Subcutaneous adipose tissue (tissue), 4 donors: Measurements from ENCODE around the gene AGBL4. TPM values are rescaled to one million over a fixed set of nuclear protein-coding genes. Genes with fewer than 3 reads are reported as not detected.

Source experiments
- total RNA-seq, 4 donors: library from RNA; depleted of rRNA; stranded (reverse); fragments of >200 nt; gene quantifications; one replicate each; pipeline ENCODE4 v1.1.0, GENCODE V29; 2016
- TF ChIP-seq, protein P1 (sequence below): fragments of 450-650 bp; IDR thresholded peaks from one replicate; pipeline ENCODE4 v1.5.1; 2016; ENCODE audit warnings: low read depth, mild to moderate bottlenecking, control low read depth, antibody characterized with exemption, moderate library complexity

Gene AGBL4
- total RNA-seq, 4 donors from 2014 or later: 0.16 to 3.6 (median 0.59) TPM

DNA sequence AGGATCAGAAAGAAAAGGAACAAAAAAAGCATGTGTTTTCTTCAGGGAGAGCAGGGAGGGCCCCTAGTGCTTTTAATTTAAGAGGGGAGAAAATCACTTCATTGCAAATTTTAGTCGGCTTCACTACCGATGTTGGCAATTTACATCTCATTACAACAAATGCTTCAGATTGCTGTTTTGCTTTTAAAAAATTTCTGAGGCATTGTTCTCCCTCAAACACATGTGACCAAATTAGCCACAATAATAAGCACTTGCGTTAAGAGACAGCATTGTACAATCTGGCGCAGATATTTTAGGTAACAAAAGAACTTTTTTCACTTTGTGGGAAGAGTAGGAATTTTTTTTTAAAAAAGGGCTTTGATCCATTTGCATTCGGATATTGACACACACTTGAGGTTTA is 1276.8 kb downstream of the AGBL4 start:
- TF ChIP-seq, protein P1, sequence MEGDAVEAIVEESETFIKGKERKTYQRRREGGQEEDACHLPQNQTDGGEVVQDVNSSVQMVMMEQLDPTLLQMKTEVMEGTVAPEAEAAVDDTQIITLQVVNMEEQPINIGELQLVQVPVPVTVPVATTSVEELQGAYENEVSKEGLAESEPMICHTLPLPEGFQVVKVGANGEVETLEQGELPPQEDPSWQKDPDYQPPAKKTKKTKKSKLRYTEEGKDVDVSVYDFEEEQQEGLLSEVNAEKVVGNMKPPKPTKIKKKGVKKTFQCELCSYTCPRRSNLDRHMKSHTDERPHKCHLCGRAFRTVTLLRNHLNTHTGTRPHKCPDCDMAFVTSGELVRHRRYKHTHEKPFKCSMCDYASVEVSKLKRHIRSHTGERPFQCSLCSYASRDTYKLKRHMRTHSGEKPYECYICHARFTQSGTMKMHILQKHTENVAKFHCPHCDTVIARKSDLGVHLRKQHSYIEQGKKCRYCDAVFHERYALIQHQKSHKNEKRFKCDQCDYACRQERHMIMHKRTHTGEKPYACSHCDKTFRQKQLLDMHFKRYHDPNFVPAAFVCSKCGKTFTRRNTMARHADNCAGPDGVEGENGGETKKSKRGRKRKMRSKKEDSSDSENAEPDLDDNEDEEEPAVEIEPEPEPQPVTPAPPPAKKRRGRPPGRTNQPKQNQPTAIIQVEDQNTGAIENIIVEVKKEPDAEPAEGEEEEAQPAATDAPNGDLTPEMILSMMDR: no peak

DNA sequence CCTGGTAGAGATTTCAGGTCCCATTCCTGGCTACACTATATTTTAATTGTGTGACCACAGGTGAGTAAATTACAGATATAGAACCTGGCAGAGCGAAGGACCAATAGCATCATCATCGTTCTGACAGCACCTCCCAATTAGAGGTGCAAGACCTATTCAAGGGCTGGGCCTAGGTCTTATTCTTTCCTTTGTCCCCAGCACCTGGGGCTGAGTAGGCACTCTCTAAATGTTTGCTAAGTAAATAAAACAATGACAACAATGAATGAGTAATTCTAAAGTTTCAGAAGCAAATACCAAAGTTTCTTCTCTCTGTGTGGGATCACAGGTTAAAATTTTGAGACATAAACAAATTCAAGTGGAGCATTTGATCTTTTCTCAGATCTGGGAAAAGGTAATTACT is 1279.7 kb downstream of the AGBL4 start:
- TF ChIP-seq, protein P1: no peak

DNA sequence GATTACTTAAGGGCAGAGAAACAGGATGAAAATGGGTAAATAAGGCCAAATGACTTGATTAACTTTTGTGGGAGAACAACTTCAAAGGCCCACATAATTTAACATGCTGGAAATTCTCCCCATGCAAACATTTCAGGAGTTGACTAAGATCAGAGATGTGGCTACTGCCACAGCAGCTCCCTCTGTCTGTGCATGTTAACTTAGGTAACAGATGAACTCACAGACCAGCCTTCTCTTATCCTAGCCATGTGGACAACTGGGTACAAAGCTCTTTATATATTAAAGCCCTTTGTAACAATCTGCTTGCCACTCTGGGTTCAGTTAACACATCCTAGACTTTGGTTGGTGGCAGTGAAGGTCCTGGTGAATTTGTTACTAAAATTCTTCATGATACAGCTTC is 1280.3 kb downstream of the AGBL4 start:
- TF ChIP-seq, protein P1: no peak

- TF ChIP-seq, protein P1: no peak
Observed at GRCh38 chr1:48741380-48741779, 1282.4 kb downstream of the AGBL4 start.

DNA sequence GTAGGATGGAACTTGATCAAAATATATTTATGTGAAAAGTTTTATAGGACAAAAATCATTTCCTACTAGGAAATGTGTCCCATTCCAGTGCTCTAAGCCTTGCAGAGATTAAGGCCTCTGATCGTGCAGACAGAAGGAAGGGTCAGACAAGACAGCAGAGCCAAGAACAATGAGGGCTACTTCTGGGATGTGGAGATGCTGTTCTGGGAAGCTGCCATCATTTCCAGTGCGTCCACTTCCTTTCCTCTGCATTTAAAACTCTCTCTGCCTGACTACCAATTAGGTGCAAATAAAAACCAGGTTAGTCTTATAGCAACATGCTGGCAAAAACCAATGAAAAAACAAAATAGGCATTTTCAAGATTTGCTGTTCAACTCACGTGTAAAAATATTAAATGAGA is 1283.1 kb downstream of the AGBL4 start:
- TF ChIP-seq, protein P1: no peak

DNA sequence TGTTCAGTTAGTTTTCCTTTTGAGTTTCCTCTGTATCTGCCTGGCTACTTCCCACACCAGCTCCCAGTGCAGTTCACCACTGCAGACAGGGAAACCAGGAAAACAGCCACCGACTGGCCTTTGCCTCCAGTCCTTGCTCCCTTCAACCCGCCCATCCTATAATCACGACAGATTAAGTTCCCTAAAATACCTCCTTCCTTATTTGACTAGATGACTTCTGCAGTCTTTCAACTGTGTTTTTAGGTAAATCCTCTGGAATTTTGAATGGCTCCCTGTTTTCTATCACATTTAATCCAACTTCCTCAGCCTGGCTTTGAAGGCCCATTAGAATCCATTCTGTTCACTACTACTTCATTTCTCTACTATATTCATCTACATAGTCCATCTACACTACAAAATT is 1284.7 kb downstream of the AGBL4 start:
- TF ChIP-seq, protein P1: no peak

GRCh38 chr1:48738356-48738755 is 1285.4 kb downstream of the AGBL4 start:
- TF ChIP-seq, protein P1: no peak
